Colonic mucosa (tissue), 4 donors: ENCODE measurements around the gene NPTX1. TPM values are rescaled to one million over a fixed set of nuclear protein-coding genes. Genes with fewer than 3 reads are reported as not detected.

ENCODE experiments used
- DNase-seq: peaks from one replicate; pipeline ENCODE4 v3.0.0-alpha.2; 2020
- H3K27ac ChIP-seq: fragments of 200-600 bp; one replicate; pipeline ENCODE4 v1.8.0; 2021
- H3K27me3 ChIP-seq: fragments of 200-600 bp; one replicate; pipeline ENCODE4 v1.8.0; 2021
- H3K36me3 ChIP-seq: fragments of 200-600 bp; one replicate; pipeline ENCODE4 v1.8.0; 2021
- H3K4me1 ChIP-seq: fragments of 200-600 bp; one replicate; pipeline ENCODE4 v1.8.0; 2021; ENCODE audit warnings: mild to moderate bottlenecking
- H3K4me3 ChIP-seq: fragments of 200-600 bp; one replicate; pipeline ENCODE4 v1.8.0; 2021
- H3K9ac ChIP-seq, 2 donors: one replicate each; pipeline ENCODE4 v1.7.0; 2013; ENCODE audit warnings: control low read depth in 2 of 2, low read depth in 2 of 2, low read length in 2 of 2
- H3K9me3 ChIP-seq: fragments of 200-600 bp; one replicate; pipeline ENCODE4 v1.8.0; 2021
- intact Hi-C: fragments of 100-400 bp; cut with DNase I; formaldehyde crosslinking; loops from one replicate; pipeline ENCODE4 v1.14.1; 2022
- total RNA-seq, 2 donors: library from RNA; stranded (reverse); fragmentation: NEBNext Ultra II Directional in 1 of 2; extraction: Animal tissue kit (Norgen Biotek cat#: 25700) in 1 of 2; gene quantifications; one replicate each; pipeline ENCODE4 v1.2.1, GENCODE V29; 2021
- TF ChIP-seq, protein P1 (sequence below): fragments of 200-600 bp; IDR thresholded peaks from one replicate; pipeline ENCODE4 v1.8.0; 2022; ENCODE audit warnings: antibody characterized with exemption, mild to moderate bottlenecking
- donor health status: healthy.
- donor health status: DM: no; HTN: no; CAD: no.
- donor health status: DM: no; HTN: no; CAD: no.

NPTX1 gene
- total RNA-seq, 2 donors from 2014 or later, result 0.10 to 7.1 TPM

DNA sequence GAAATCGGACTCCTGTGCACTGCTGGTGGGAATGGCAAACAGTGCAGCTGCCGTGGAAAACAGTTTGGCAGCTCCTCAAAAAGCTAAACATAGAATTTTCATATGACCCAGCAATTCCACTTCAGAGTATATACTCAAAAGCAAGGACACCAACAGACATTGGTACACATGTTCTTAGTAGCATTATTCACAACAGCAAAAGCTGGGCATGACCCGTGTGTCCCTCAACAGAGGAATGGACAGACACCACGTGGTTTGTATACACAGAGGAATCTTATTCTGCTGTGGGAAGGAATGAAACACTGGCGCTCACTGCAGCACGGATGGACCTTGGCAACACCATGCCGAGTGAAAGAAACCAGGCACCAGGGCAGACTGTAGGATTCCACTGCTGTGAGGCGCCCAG, 16.0 kb downstream of the NPTX1 start:
- Histone ChIP-seq H3K9ac (no peak overlapping the region), H3K4me1 (peaks cover 3% of the 10 kb centered on the region), H3K27ac (no peak overlapping the region), H3K9me3 (no peaks in the 10 kb centered on the region), H3K36me3 (no peaks in the 10 kb centered on the region), H3K27me3 (no peaks in the 10 kb centered on the region), H3K4me3 (no peak overlapping the region)
- DNase-seq, result no peak
- TF ChIP-seq, protein P1, sequence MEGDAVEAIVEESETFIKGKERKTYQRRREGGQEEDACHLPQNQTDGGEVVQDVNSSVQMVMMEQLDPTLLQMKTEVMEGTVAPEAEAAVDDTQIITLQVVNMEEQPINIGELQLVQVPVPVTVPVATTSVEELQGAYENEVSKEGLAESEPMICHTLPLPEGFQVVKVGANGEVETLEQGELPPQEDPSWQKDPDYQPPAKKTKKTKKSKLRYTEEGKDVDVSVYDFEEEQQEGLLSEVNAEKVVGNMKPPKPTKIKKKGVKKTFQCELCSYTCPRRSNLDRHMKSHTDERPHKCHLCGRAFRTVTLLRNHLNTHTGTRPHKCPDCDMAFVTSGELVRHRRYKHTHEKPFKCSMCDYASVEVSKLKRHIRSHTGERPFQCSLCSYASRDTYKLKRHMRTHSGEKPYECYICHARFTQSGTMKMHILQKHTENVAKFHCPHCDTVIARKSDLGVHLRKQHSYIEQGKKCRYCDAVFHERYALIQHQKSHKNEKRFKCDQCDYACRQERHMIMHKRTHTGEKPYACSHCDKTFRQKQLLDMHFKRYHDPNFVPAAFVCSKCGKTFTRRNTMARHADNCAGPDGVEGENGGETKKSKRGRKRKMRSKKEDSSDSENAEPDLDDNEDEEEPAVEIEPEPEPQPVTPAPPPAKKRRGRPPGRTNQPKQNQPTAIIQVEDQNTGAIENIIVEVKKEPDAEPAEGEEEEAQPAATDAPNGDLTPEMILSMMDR, result no peak
- intact Hi-C loops, result no loop called here

DNA sequence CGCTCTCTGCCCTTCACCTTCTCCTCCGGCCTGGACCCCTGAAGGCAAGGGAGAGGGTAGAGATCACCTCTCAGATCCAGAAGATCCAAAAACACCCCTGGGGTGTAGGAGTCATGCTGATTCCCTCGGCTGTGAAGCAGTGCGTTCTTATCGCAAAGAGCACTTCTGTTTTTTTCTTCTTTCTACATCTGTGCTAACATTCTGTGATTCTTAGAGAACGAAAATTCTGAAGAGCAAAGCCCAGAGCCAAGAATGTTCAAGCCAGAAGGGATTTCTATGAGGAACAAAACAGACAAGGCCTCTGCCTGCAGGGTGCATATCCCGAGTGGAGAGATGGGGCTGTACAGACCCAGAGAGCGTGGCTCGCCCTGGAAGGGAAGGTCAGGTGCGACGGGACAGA, 17.2 kb downstream of the NPTX1 start:
- H3K9ac ChIP-seq, result no peak overlapping the region
- no peak overlapping the region for H3K4me3 ChIP-seq
- intact Hi-C loops, result no loop called here
- TF ChIP-seq, protein P1, result no peak
- no peaks in the 10 kb centered on the region for H3K9me3 ChIP-seq
- peaks cover 3% of the 10 kb centered on the region for H3K4me1 ChIP-seq
- no peak overlapping the region for H3K27ac ChIP-seq
- H3K27me3 ChIP-seq, result no peaks in the 10 kb centered on the region
- no peaks in the 10 kb centered on the region for H3K36me3 ChIP-seq
- no peak for DNase-seq

DNA sequence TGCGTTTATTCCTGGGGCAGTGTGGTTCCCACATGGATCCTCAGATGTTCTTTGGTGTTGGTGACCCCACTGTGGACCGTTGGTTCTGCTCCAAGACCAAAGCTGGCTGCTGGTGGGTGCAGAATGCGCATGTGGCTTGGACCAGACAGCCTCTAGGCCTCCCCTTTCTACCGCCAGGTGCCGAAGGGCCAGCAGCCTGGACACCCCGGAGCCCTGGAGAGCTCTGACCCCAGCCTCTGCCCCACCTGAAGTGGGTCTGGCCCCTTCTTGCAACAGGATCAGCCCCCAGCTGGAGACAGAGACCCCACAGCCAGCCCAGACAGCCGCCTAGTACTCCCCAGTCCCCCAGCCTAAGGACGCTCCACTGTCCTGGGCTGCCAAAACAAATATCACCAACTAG, 18.4 kb downstream of the NPTX1 start:
- intact Hi-C loops, result no loop called here
- Histone ChIP-seq H3K4me3 (no peak overlapping the region), H3K4me1 (peaks cover 3% of the 10 kb centered on the region), H3K9me3 (no peaks in the 10 kb centered on the region), H3K27me3 (no peaks in the 10 kb centered on the region), H3K36me3 (no peaks in the 10 kb centered on the region), H3K27ac (no peak overlapping the region), H3K9ac (no peak overlapping the region)
- TF ChIP-seq, protein P1, result no peak
- no peak for DNase-seq

DNA sequence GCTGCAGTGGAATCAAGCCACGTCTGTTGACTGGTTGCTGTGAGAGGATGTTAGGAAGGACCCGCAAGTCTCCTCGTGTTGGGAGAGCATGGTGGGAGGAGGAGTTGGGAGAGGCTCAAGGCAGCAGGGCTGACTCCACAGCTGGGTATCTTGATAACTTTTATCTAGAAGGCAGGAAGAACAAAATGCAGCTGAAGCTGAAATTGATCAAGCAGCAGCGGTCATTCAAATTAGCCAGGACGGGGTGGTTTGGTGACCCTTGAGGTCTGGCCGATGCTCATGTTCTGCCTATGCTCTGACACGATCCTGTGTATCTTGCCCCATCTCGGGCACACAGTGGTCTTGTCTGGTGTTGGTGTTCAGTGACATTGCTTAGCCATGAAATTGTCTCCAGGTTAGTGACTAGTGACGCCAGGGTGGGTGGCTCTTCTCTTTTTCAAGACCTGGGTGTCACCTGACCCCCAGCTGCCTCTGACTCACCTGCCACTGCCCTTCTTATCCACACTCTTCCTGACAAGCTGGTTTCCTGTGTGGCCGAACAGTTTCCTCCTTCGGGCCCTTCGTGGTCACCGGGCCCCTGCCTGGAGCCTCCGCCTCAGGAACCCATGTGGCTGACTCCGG, 19.1 kb downstream of the NPTX1 start:
- intact Hi-C loops, result no loop called here
- Histone ChIP-seq H3K4me3 (no peak overlapping the region), H3K36me3 (no peaks in the 10 kb centered on the region), H3K9me3 (no peaks in the 10 kb centered on the region), H3K4me1 (peaks cover 3% of the 10 kb centered on the region), H3K9ac (no peak overlapping the region), H3K27me3 (no peaks in the 10 kb centered on the region), H3K27ac (no peak overlapping the region)
- no peak for DNase-seq
- TF ChIP-seq, protein P1, result no peak

DNA sequence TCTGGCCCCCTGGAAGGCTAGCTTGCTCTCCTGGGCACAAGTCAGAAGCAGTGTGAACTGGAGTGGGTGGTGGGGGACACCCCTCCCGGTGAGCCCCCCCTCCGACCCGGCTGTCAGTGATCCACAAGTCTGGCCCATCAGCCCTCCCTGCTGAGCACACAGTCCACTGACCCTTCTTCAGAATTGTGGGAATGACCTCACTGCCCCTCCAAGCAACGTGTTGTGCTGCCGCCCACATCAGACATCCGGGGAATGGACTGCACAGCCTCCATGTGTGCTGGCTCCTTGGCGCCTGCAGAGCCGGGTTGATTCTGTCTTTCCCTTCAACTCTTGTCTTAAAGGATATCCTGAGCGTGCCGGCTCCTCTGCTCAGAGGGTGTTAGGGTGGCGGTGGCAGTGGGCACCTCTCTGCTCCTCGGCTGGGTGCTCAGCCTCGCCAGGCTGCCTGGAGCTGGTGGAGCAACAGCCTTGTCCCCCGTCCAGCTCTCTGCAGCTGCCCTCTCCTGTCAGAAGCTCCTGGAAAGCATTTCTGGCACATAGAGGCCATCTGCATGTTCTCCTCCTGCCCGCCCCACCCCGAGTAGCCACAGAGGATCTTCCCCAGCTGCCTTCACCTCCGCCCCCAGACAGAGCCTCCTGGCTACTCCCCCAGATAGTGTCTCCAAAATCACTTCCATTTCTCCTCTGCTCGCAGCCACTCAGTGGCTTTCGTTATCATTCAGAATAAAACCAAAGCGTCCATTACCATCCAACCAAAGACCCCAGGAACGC, 19.8 kb downstream of the NPTX1 start:
- no peak overlapping the region for H3K27ac ChIP-seq
- no peak overlapping the region for H3K9ac ChIP-seq
- no peaks in the 10 kb centered on the region for H3K36me3 ChIP-seq
- H3K9me3 ChIP-seq, result no peaks in the 10 kb centered on the region
- TF ChIP-seq, protein P1, result no peak
- H3K4me3 ChIP-seq, result no peak overlapping the region
- no peaks in the 10 kb centered on the region for H3K27me3 ChIP-seq
- peaks cover 3% of the 10 kb centered on the region for H3K4me1 ChIP-seq
- no peak for DNase-seq
- intact Hi-C loops, result no loop called here
